ENCODE results near the gene MGAT5.
A peak's percentile ranks its signal among the peaks of the same experiment; 100 is the strongest.

MGAT5 gene

DNA sequence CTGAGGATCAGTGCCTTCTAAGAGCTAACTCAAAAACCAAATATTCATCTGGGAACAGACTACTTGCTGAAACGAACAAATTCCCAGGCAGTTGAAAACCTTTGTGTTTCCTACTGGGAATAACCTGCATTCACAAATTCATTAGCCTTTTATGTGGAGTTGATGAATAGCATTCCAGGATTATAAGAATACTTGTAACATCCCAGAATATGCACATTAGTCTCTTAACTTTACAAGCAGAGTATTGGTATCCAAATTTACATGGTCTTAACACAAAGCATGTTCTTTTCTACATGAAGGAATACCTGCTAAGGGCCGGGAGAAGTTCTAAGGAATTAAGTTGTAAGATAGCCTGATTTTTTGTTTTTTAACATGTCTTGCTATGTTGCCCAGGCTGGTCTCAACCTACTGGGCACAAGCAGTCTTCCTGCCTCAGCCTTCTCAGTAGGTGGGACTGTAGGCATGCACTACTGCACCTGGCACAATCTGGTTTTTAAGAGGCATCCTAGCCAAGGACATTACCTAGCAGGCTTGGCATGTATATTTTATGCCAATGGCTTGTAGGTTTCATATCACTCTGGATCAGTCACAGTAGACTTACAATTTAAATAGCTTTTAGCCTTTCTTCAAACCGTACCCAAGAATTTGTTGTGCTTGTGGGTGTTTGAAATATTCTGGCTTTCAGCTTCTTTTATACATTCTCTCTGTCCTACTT, 50.7 kb downstream of the MGAT5 start:
- DNase-seq: no peak
- ATAC-seq: no peak
- peaks cover 8% of the 10 kb centered on the region for H3K9me3 Mint-ChIP-seq
- H3K4me3 Mint-ChIP-seq: no peak overlapping the region
- no peaks in the 10 kb centered on the region for H3K27me3 Mint-ChIP-seq
- H3K4me1 Mint-ChIP-seq: peaks cover 78% of the 10 kb centered on the region
- no peak overlapping the region for H3K27ac Mint-ChIP-seq
- peaks cover 16% of the 10 kb centered on the region for H3K36me3 Mint-ChIP-seq (ENCODE audit: low read depth)

DNA sequence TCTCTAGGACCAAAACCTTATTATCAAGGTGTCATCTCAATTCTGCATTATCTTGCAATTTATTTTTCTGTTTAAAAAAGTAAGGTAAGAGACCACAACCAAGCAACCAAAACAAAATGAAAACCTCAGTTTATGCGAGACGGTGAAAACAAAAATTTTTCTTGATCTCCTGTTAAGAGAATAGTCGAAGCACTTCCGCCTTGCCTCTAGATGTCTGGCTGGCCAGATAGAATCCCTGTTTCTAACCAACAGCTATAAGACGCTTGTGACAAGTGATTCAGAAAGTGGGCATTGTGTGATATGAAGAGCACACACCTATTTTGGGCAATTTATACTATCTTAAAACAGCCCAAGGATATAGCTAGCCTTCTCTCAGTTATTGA, 51.2 kb downstream of the MGAT5 start:
- DNase-seq: no peak
- Mint-ChIP-seq H3K4me1 (peaks cover 78% of the 10 kb centered on the region), H3K4me3 (no peak overlapping the region), H3K27me3 (no peaks in the 10 kb centered on the region), H3K27ac (peak overlapping the region; percentile 53), H3K9me3 (peaks cover 9% of the 10 kb centered on the region), H3K36me3 (ENCODE audit: low read depth) (peaks cover 17% of the 10 kb centered on the region)
- no peak for ATAC-seq

DNA sequence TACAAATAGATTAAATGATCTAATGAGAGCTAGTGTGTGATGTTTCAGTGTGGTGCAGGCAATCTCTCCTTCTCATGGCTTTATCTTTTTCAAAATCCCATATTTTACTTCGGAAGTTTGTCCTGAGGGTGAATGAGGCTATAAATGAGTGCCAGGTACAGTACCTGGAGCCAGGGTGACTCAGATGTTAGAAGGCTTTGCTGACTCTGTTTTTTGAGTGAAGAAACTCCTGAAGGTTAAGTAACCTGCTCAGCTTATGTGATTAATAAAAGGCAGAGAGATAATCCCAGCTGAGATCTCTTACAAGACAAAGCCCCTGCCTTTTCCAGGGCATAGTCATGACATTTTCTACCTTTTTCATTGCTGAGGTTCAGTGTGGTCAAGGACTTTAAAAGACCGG, 52.6 kb downstream of the MGAT5 start:
- H3K36me3 Mint-ChIP-seq (ENCODE audit: low read depth): peaks cover 22% of the 10 kb centered on the region
- no peaks in the 10 kb centered on the region for H3K27me3 Mint-ChIP-seq
- no peak for DNase-seq
- no peak for ATAC-seq
- peaks cover 9% of the 10 kb centered on the region for H3K9me3 Mint-ChIP-seq
- no peak overlapping the region for H3K4me3 Mint-ChIP-seq
- no peak overlapping the region for H3K27ac Mint-ChIP-seq
- peaks cover 77% of the 10 kb centered on the region for H3K4me1 Mint-ChIP-seq

DNA sequence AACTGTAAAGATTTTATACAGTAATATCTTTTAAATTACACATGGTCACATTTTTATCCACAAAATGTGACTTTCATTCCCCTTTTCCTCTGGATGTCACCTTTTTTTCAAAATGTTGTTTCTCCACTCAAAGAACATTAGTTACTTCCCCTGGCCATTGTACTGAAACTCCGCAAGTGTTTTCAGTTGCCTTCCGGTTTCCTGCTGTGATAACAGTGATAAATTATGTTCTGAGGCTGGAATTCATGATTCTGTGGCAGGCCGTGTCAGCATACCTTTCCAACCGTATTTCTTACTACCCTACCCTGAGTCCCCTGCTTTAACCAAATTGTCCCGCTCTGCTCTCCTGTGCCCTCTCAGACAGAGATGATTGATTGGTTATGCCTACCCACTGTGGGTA, 53.5 kb downstream of the MGAT5 start:
- Mint-ChIP-seq H3K27ac (no peak overlapping the region), H3K9me3 (peaks cover 9% of the 10 kb centered on the region), H3K4me1 (peaks cover 76% of the 10 kb centered on the region), H3K27me3 (no peaks in the 10 kb centered on the region), H3K36me3 (ENCODE audit: low read depth) (peaks cover 25% of the 10 kb centered on the region), H3K4me3 (no peak overlapping the region)
- DNase-seq (no peak), ATAC-seq (no peak)

DNA sequence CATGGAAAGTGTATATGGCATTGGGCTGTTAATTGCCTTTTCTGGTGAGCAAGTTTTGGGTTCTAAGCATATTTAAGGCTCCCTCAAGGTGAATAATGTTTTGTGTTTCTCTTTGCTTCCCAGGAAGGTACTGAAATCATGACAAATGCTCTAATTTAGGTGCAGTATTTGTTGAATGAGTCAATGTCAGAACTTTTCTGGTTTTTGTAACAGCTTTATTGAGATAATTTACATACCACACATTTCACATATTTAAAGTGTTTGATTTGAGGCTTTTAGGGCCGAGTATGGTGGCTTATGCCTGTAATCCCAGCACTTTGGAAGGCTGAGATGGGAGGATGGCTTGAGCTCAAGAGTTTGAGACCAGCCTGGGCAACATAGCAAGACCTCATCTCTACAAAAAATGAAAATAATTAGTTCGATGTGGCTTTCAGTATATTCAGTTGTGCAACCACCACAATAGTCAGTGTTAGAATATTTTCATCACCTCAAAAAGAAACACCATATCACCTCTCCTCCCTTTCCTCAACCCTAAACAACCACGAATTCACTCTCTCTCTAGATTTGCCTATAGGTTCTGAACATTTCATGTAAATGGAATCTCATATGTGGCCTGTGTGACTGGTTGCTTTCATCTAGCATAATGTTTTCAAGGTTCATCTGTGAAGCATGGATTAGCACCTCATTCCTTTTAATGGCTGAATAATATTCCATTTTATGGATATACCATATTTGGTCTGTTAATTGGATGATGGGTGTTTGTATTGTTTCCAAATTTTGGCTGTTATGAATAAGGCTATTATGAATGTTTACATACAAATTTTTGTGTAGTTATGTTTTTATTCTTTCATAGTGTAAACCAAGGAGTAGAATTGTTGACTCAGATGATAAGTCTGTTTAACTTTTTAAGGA, 54.9 kb downstream of the MGAT5 start:
- ATAC-seq (no peak), DNase-seq (no peak)
- no peak overlapping the region for H3K4me3 Mint-ChIP-seq
- H3K27me3 Mint-ChIP-seq: no peaks in the 10 kb centered on the region
- peaks cover 28% of the 10 kb centered on the region for H3K36me3 Mint-ChIP-seq (ENCODE audit: low read depth)
- H3K27ac Mint-ChIP-seq: no peak overlapping the region
- H3K4me1 Mint-ChIP-seq: peaks cover 78% of the 10 kb centered on the region
- H3K9me3 Mint-ChIP-seq: peaks cover 9% of the 10 kb centered on the region

DNA sequence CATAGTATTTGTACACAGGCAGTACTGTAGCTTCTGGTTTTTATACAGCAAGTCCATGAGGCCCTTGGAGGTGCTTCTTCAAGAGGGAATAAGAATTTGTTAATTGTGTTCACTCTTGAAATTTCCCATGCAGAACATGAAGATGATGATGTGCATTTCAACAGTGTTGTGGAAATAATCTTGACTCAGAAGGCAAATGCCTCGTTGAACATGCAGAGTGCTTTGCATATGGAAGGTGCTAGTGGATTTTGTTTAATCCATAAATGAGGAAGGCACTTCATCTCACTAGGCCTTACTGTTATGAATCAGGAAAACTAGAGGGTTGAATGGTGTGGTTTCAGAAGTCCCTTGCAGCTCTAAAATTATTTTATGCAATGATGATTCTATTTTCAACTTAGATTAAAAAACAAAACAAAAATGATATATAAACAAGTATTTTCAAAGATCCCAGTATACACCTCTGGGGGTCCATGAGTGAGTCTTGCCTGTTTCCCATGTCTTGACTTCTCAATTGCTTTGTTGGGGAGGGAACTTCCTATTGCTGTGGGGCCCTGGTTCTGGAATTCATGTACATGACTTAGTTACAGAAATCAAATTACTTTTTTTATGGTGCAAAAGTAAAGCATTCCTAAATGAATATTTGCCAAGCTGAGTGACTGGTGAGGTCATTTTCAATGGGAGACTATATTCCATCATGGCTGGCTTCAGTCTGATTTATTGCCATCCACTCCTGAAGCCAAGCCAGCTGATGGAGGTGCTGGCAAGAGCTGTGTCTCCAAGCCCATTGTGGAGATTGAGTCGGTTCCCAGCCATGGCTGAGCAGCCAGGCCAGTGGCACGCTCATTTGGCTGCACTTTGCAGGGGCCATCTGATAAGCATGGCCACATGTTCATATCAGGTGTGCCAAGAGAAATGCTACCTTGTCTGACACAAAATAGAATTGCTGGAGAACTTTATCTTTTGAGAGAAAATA, 56.5 kb downstream of the MGAT5 start:
- no peaks in the 10 kb centered on the region for H3K27me3 Mint-ChIP-seq
- peaks cover 28% of the 10 kb centered on the region for H3K36me3 Mint-ChIP-seq (ENCODE audit: low read depth)
- peaks cover 70% of the 10 kb centered on the region for H3K4me1 Mint-ChIP-seq
- H3K4me3 Mint-ChIP-seq: no peak overlapping the region
- DNase-seq (no peak), ATAC-seq (no peak)
- no peak overlapping the region for H3K27ac Mint-ChIP-seq
- peaks cover 9% of the 10 kb centered on the region for H3K9me3 Mint-ChIP-seq

DNA sequence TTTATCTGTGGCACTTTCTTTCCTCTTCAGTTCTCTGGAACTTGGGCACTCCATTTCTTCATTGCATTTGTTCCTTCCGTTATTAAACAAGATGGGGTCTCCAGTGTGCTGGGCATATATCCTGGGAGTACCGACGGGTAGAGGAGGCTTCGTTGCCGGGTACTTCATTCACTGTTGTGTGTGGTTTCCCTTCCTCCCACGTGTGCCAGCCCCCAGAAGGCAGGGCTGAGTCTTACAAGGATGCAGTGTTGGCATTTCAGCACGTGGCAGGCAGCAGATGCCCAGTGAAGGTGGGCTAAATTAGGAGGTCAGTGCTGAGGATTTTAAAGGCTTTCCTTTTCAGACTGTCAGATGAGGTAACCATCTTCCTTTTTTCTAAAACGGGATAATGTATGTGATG, 58.6 kb downstream of the MGAT5 start:
- Mint-ChIP-seq H3K9me3 (peaks cover 9% of the 10 kb centered on the region), H3K27me3 (no peaks in the 10 kb centered on the region), H3K27ac (peak overlapping the region; percentile 50), H3K36me3 (ENCODE audit: low read depth) (peaks cover 31% of the 10 kb centered on the region), H3K4me1 (peaks cover 61% of the 10 kb centered on the region), H3K4me3 (peak overlapping the region; percentile 44)
- ATAC-seq (peak; percentile 76), DNase-seq (no peak)

DNA sequence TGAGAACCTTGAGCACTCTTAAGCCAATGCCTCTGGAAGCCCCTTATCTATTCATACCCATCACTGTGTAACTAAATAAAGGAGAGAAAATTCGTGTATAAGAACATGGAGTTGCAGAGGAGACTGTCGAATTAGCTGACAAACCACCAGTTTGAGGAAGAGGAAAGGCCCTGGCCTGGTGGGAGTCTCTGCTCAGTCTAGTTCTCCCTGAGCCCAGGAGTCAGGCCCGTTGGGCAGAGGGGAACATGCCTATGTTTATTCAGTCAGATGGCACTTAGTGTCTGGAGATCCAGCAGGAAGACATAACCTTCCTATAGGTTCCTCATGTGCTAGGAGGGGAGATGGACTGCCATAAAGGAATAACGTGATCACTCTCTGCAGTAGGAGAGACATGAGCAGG, 60.3 kb downstream of the MGAT5 start:
- DNase-seq (no peak), ATAC-seq (no peak)
- Mint-ChIP-seq H3K9me3 (peaks cover 4% of the 10 kb centered on the region), H3K36me3 (ENCODE audit: low read depth) (peaks cover 37% of the 10 kb centered on the region), H3K27ac (no peak overlapping the region), H3K4me1 (peaks cover 48% of the 10 kb centered on the region), H3K27me3 (no peaks in the 10 kb centered on the region), H3K4me3 (no peak overlapping the region)

DNA sequence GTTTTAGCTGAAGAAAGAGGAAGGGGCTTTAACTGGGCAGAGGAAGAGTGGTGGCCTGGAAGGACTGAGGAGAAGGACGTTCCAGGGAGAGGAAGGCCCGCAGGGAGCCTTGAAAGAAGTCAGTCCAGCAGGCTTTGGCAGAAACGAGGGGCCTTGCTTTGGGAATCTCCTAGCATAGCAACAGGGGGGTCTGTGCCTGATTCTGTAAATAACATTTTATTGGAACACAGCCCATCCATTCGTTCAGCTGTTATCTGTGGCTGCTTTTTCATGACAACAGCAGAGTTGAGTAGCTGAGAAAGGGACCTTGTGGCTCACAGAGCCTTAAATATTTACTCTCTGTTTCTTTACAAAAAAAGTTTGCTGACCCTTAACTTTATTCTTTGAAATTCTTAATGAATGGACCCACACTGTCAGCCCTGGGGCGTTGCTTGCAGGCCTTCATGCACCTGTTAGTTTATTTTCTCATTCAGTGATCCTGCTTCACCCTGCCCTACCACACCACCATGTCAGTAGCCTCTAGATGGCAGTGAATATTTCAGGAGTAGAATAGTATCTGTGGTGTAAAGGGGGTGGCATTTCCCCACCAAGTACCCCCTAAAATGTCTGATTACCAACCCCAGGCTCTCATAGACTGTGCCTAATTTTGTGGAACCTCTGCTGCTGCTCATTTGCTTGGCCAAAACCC, 61.0 kb downstream of the MGAT5 start:
- Mint-ChIP-seq H3K4me3 (no peak overlapping the region), H3K36me3 (ENCODE audit: low read depth) (peaks cover 34% of the 10 kb centered on the region), H3K27me3 (no peaks in the 10 kb centered on the region), H3K4me1 (peaks cover 48% of the 10 kb centered on the region), H3K9me3 (no peaks in the 10 kb centered on the region), H3K27ac (no peak overlapping the region)
- no peak for DNase-seq
- ATAC-seq: no peak

DNA sequence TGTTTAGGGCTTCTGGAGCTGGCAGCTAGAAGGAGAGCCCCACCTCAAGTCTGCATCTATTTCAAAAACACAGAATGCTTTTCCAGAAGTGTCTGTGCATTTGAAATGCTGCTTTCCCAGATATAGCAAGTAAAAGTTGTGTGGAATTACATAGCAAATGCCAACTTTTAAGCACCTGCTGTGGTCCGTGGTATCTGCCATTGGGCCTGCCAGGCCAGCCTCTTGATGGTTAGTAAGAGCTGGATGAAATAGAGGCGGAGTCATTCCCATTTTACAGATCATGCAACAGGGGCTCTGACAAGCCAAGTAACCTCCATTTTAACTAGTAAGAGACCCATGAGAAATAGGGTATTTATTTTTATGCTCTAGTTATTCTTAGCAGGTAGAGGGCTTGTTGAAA, 61.6 kb downstream of the MGAT5 start:
- H3K4me3 Mint-ChIP-seq: no peak overlapping the region
- ATAC-seq (no peak), DNase-seq (no peak)
- H3K27me3 Mint-ChIP-seq: no peaks in the 10 kb centered on the region
- no peaks in the 10 kb centered on the region for H3K9me3 Mint-ChIP-seq
- H3K4me1 Mint-ChIP-seq: peaks cover 50% of the 10 kb centered on the region
- no peak overlapping the region for H3K27ac Mint-ChIP-seq
- H3K36me3 Mint-ChIP-seq (ENCODE audit: low read depth): peaks cover 30% of the 10 kb centered on the region

DNA sequence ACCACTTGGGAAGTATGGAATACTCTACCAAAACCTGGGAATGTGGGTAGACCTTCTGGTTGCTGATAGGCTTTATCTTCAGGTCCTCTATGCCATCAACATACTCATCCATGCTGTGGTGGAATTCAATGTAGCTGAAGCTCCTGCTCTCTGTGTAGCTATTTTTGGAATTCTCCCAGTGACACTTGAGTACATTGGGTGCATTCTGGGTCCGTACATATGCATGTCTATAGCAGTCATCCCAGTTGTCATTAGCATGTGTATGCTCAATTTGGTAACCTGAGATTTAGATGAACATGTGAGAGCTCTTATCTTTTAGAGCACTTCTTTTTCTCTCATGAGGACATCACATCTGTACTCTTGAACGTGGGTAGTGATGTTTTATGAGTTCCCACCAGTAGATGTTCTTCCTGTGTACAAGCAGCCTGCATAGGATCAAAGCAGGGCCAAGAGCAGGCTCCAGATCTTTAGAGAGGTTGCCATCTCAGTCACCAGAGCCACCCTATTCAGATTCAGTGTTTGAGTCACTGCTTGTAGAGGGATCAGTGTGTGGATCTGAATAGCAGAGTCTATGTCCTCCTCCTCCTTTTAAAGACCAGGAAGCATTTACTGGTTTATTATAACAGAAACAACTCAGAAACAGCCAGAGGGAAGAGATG, 65.9 kb downstream of the MGAT5 start:
- no peak overlapping the region for H3K4me3 Mint-ChIP-seq
- no peaks in the 10 kb centered on the region for H3K27me3 Mint-ChIP-seq
- peak overlapping the region; percentile 32 for H3K27ac Mint-ChIP-seq
- no peaks in the 10 kb centered on the region for H3K9me3 Mint-ChIP-seq
- peaks cover 54% of the 10 kb centered on the region for H3K4me1 Mint-ChIP-seq
- DNase-seq (no peak), ATAC-seq (peak; percentile 66)
- peaks cover 40% of the 10 kb centered on the region for H3K36me3 Mint-ChIP-seq (ENCODE audit: low read depth)

DNA sequence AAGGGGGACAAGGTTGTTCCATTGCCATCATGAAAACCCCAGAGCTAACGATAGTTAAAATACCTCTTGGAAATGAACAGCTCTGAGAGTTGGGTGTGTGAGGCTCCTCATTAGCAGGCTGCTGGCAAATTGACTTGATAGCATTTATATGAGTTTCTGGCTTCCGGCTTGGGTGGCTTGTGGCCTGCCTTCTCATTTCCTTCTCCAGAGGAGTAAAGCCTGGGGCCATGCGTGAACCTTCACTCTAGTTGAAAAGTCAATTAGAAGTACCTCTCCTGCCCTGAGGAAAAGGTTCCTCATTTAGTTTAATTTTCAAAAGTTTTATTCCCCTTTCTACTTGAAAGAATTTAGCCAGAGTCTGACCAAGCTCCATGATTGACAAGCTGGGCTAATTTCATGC, 67.1 kb downstream of the MGAT5 start:
- Mint-ChIP-seq H3K27me3 (no peaks in the 10 kb centered on the region), H3K9me3 (no peaks in the 10 kb centered on the region), H3K27ac (peak overlapping the region; percentile 39), H3K4me1 (peaks cover 65% of the 10 kb centered on the region), H3K4me3 (no peak overlapping the region), H3K36me3 (ENCODE audit: low read depth) (peaks cover 43% of the 10 kb centered on the region)
- ATAC-seq (peak; percentile 74), DNase-seq (peak; percentile 28)

DNA sequence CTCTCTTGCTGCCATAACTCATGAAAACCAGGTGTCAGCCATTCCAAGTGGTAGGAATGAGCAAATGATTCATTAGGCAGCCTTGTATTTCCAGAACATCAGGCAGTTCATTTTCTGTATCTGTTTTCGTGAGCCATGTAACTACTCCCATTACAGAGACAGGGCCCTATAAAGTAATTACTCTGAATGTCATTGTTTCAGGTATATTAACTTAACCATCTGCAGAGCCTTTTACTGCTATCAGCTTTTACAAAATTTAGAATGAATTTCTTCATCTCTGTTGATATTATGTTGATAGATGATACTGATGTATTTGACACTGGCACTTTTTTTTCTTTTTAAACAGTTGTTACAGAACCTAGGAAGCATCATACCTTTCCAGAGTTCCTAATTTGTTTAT, 69.9 kb downstream of the MGAT5 start:
- DNase-seq (no peak), ATAC-seq (no peak)
- H3K36me3 Mint-ChIP-seq (ENCODE audit: low read depth): peaks cover 40% of the 10 kb centered on the region
- H3K4me1 Mint-ChIP-seq: peaks cover 70% of the 10 kb centered on the region
- no peak overlapping the region for H3K27ac Mint-ChIP-seq
- no peak overlapping the region for H3K4me3 Mint-ChIP-seq
- no peaks in the 10 kb centered on the region for H3K9me3 Mint-ChIP-seq
- no peaks in the 10 kb centered on the region for H3K27me3 Mint-ChIP-seq

All from activated naive CD8-positive, alpha-beta T cell treated with anti-CD3 and anti-CD28 coated beads, Interleukin-2, amount 50 U/mL, for 24 hours (primary cell).